Right cardiac atrium (tissue), 5 donors: Measurements from ENCODE around the gene CD2. TPM values are rescaled to one million over a fixed set of nuclear protein-coding genes. Genes with fewer than 3 reads are reported as not detected.
"Not testable (repeated sequence)": the region's sequence is repeated elsewhere in the genome, so short reads cannot be mapped to it uniquely, and the experiment has no call there.

Experiments
- ATAC-seq, 2 donors: fragments of 200-7000 bp; cut with Tn5 transposase; one replicate each; pipeline versions ENCODE4 v1.8.0 to v1.9.1; 2020; ENCODE audit warnings: moderate library complexity in 2 of 2, mild to moderate bottlenecking in 1 of 2
- DNase-seq, 3 donors: peaks; one replicate each; pipeline ENCODE4 v3.0.0-alpha.2; 2020
- H3K27ac ChIP-seq: one replicate; pipeline ENCODE4 v1.5.1; 2013; ENCODE audit warnings: mild to moderate bottlenecking, low read length, control low read depth, moderate library complexity
- H3K27me3 ChIP-seq: one replicate; pipeline ENCODE4 v1.6.1; 2013; ENCODE audit not compliant: control insufficient read depth, insufficient read depth
- H3K4me1 ChIP-seq: one replicate; pipeline ENCODE4 v1.6.1; 2013; ENCODE audit warnings: low read length; ENCODE audit not compliant: control insufficient read depth, insufficient read depth
- H3K4me3 ChIP-seq: one replicate; pipeline ENCODE4 v1.5.1; 2013; ENCODE audit warnings: low read length, control low read depth
- H3K9me3 ChIP-seq: one replicate; pipeline ENCODE4 v1.6.1; 2013; ENCODE audit warnings: low read length; ENCODE audit not compliant: control insufficient read depth
- WGBS: extraction: QIAGEN DNeasy Blood & Tissue Kit; methylation state at CpG from one replicate; pipeline ENCODE4 v1.1.7; 2013; 5-methylcytosine and 5-hydroxymethylcytosine counted together
- intact Hi-C, 4 donors: fragments of 100-400 bp; cut with DNase I; formaldehyde crosslinking; loops; one replicate each; pipeline versions ENCODE4 v1.11.0 to v1.14.0; 2022 to 2023
- polyA plus RNA-seq: library from polyadenylated mRNA; stranded (reverse); fragments of 200-250 nt; gene quantifications from one replicate; pipeline ENCODE4 v1.2.3, GENCODE V29; 2013
- total RNA-seq, 4 donors: library from RNA; stranded (reverse); fragmentation: NEBNext Ultra II Directional; extraction: Animal tissue kit (Norgen Biotek cat#: 25700); gene quantifications; one replicate each; pipeline ENCODE4 v1.2.1, GENCODE V29; 2021
- donor health status: healthy with polysubstance abuse.
- donor health status: DM: no; HTN: yes; CAD: no.
- donor health status: DM: no; HTN: no; CAD: no.
- donor health status: DM: no; HTN: yes; CAD: no; lungs with severe emphysema.
- donor health status: DM: yes; HTN: yes; CAD: no.

Gene CD2
- total and polyA plus RNA-seq, 5 donors: 0.59 to 2.6 (median 0.96) TPM

- Histone ChIP-seq H3K4me1 (no peaks in the 10 kb centered on the region), H3K4me3 (no peak overlapping the region), H3K9me3 (peaks cover 3% of the 10 kb centered on the region), H3K27me3 (no peaks in the 10 kb centered on the region), H3K27ac (no peak overlapping the region)
- intact Hi-C loops: loop anchor here in 1 of 4 donors (5.0 kb wide), 1 partner anchor 314 kb away; no protein-coding TSS in a partner anchor
- WGBS: 96% methylated on average over 4 of the region's 4 CpGs
- no peak for ATAC-seq
- no peak for DNase-seq
Measured at GRCh38 chr1:116743535-116743934, 10.7 kb upstream of the CD2 start.

DNA sequence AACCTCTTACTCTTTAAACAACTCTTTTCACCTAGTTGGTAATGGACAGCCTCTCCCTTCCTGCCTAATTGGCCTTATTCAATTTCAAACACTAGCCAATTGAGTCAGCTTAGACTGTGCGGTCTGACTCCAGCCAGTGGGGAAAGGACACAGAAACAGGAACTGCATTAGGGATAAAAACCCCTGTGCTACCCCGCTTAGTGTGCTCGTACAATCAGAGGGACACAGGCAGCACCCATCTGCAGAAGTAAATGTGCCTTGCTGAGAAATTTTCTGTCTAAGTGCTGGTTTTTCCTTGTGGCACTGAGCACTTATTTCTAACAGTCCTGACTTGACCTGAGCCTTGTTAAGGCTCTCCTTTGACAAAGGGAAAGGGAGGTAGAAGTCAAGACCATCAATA, 6.0 kb upstream of the CD2 start:
- ATAC-seq (no peak), DNase-seq (no peak)
- Histone ChIP-seq H3K27me3 (no peaks in the 10 kb centered on the region), H3K4me3 (no peak overlapping the region), H3K9me3 (peaks cover 7% of the 10 kb centered on the region), H3K4me1 (no peaks in the 10 kb centered on the region), H3K27ac (no peak overlapping the region)
- intact Hi-C loops: no loop called here
- WGBS: 94% methylated on average over 3 of the region's 3 CpGs

DNA sequence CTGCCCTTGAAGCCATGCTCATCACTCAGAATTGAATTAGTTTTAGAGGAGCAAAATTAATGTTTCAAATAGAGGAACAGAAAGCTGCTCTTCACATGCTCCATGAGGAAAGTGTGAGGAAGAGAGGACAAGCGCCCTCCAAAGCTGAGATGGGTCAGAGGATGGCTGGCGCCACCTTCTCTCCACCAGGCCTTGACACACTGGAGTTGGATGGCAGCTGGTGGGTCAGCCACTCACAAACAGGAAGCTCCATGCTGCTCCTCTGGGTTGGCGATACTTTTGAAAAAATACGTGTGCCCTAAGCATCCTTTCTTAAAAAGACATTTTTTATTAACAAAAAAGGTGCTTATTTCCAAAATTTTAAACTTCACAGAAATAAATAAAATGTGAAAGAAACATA, 3.1 kb upstream of the CD2 start:
- no peak overlapping the region for H3K4me3 ChIP-seq

DNA sequence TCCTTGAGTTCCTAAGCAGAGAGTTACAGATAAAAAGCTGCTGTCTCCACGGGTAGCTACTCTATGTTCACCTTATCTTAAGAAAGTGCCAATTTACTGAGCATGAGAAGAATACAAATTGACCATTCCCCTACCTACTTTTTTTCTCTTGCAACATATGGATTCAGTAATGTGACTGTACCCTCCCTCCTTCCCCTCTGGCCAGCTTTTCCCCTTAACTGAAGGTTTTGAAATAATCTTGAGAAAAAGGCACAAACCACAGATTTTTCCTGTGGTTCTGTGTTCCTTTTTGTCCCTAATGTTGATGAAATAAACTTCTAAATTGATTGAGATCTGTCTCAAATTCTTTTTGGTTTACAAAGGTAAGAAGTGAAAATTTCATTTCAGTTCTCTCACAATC, 2.6 kb upstream of the CD2 start:
- Histone ChIP-seq H3K4me3 (no peak overlapping the region), H3K27me3 (no peaks in the 10 kb centered on the region), H3K27ac (no peak overlapping the region), H3K4me1 (no peaks in the 10 kb centered on the region), H3K9me3 (peaks cover 4% of the 10 kb centered on the region)
- intact Hi-C loops: no loop called here
- DNase-seq: no peak
- WGBS: 30% methylated on average over 1 of the region's 1 CpG
- no peak for ATAC-seq

More for the DNA sequence above, 3.1 kb upstream of the CD2 start:
- Histone ChIP-seq H3K27ac (no peak overlapping the region), H3K9me3 (peaks cover 4% of the 10 kb centered on the region), H3K4me1 (no peaks in the 10 kb centered on the region), H3K27me3 (no peaks in the 10 kb centered on the region)
- WGBS: 50% methylated on average over 4 of the region's 4 CpGs
- DNase-seq: peak in 1 of 3 donors; percentile 58
- intact Hi-C loops: no loop called here
- no peak for ATAC-seq

DNA sequence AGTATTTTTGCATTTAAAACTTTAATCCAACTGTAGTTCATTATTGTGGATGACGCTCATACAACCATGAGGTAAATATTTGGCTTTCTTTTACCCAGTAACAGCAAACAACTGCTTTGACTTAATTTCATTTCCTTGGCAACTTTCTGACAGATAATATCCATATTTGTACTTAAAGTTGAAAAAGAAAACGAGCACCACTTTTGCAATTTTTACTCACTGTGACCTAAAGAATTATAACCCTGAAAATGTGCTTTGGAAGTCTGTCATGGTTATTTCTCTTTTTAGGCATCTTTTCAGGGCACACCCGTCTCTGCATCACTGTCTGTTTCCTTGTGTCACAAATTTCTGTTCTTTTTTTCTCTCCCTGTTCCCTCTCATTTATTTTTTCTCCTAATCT, 918 bp upstream of the CD2 start:
- Histone ChIP-seq H3K4me1 (no peaks in the 10 kb centered on the region), H3K27ac (no peak overlapping the region), H3K4me3 (no peak overlapping the region), H3K9me3 (peaks cover 4% of the 10 kb centered on the region), H3K27me3 (no peaks in the 10 kb centered on the region)
- intact Hi-C loops: no loop called here
- DNase-seq: no peak
- 51% methylated on average over 3 of the region's 3 CpGs for WGBS
- no peak for ATAC-seq

- no peak overlapping the region for H3K27ac ChIP-seq
- no peaks in the 10 kb centered on the region for H3K9me3 ChIP-seq
- no peaks in the 10 kb centered on the region for H3K4me1 ChIP-seq
- intact Hi-C loops: no loop called here
- no peak overlapping the region for H3K4me3 ChIP-seq
- DNase-seq (no peak), ATAC-seq (no peak)
- 93% methylated on average over 8 of the region's 8 CpGs for WGBS
- no peaks in the 10 kb centered on the region for H3K27me3 ChIP-seq
Measured at GRCh38 chr1:116755066-116755465, 836 bp downstream of the CD2 start.

- H3K27ac ChIP-seq: no peak overlapping the region
Measured at GRCh38 chr1:116755681-116756080, 1.5 kb downstream of the CD2 start.

DNA sequence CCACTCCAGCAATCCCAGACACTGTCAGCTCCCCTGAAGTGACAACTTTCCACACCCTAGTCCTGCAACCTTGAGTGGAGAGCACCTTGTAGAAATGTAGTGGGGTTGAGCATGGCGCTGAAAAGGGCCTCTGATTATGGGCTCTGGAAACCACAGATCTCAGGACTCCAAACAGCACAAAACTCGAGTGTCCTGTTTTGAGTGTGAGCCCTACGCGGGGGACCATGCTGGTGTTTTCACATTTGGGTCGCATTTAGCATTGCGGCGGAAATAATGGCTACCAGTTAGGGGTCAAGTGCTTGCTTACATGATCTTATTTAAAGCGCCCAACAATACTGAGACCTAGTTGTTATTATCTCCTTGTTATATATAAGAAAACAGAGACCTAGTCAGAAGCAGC, 1.9 kb downstream of the CD2 start:
- DNase-seq, ATAC-seq, H3K27me3 ChIP-seq, H3K4me1 ChIP-seq, H3K4me3 ChIP-seq, H3K9me3 ChIP-seq, H3K27ac ChIP-seq, intact Hi-C loops: not testable (repeated sequence)
- 83% methylated on average over 8 of the region's 8 CpGs for WGBS

More at GRCh38 chr1:116755681-116756080, 1.5 kb downstream of the CD2 start:
- intact Hi-C loops: no loop called here
- ATAC-seq (no peak), DNase-seq (no peak)
- H3K9me3 ChIP-seq: no peaks in the 10 kb centered on the region
- H3K4me1 ChIP-seq: no peaks in the 10 kb centered on the region
- H3K4me3 ChIP-seq: no peak overlapping the region
- H3K27me3 ChIP-seq: no peaks in the 10 kb centered on the region
- WGBS: 84% methylated on average over 4 of the region's 4 CpGs

DNA sequence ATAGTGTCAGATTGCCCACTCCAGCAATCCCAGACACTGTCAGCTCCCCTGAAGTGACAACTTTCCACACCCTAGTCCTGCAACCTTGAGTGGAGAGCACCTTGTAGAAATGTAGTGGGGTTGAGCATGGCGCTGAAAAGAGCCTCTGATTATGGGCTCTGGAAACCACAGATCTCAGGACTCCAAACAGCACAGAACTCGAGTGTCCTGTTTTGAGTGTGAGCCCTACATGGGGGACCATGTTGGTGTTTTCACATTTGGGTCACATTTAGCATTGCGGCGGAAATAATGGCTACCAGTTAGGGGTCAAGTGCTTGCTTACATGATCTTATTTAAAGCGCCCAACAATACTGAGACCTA, 4.2 kb downstream of the CD2 start:
- H3K4me3 ChIP-seq, DNase-seq, H3K27ac ChIP-seq, ATAC-seq, H3K4me1 ChIP-seq, H3K27me3 ChIP-seq, intact Hi-C loops, H3K9me3 ChIP-seq: not testable (repeated sequence)
- WGBS: 78% methylated on average over 5 of the region's 5 CpGs

DNA sequence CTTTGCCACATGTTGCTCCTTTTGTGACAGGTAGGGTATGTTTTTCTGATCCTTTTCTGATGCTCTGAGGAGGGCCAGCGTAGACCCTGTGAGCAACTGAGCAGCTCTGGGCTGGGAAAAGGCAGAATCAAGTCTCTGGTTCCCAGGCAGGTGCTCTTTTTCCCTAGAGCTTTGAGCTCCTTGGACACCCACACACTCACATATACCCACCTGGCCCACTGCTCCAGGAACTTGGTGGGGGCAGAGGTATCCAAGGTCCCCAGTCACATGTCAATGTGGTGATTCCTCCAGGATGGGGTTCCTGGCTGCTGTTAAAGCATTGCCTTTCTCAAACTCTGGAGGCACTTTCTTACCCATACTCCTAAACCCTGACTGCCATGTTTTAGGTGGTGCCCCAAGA, 5.4 kb downstream of the CD2 start:
- intact Hi-C loops: no loop called here
- ATAC-seq (no peak), DNase-seq (no peak)
- WGBS: 96% methylated on average over 1 of the region's 1 CpG
- H3K27me3 ChIP-seq: no peaks in the 10 kb centered on the region
- H3K4me1 ChIP-seq: no peaks in the 10 kb centered on the region
- no peaks in the 10 kb centered on the region for H3K9me3 ChIP-seq
- H3K4me3 ChIP-seq: no peak overlapping the region
- H3K27ac ChIP-seq: no peak overlapping the region

DNA sequence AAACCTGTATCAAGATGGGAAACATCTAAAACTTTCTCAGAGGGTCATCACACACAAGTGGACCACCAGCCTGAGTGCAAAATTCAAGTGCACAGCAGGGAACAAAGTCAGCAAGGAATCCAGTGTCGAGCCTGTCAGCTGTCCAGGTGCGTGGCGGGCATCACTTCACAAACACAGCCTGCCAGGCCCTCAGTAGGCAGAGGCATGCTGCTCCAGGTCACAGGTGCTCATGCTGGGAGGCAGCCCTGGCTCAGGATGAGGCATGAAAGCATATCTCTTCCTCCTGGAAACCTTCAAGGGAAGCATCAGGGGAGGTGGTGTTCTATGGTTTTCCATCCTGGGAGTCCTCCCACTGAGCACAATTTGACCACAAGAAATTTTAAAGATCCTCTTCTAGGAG, 6.3 kb downstream of the CD2 start:
- Histone ChIP-seq H3K27me3 (no peaks in the 10 kb centered on the region), H3K4me3 (no peak overlapping the region), H3K9me3 (no peaks in the 10 kb centered on the region), H3K27ac (no peak overlapping the region), H3K4me1 (no peaks in the 10 kb centered on the region)
- WGBS: 88% methylated on average over 3 of the region's 3 CpGs
- intact Hi-C loops: no loop called here
- no peak for ATAC-seq
- no peak for DNase-seq

DNA sequence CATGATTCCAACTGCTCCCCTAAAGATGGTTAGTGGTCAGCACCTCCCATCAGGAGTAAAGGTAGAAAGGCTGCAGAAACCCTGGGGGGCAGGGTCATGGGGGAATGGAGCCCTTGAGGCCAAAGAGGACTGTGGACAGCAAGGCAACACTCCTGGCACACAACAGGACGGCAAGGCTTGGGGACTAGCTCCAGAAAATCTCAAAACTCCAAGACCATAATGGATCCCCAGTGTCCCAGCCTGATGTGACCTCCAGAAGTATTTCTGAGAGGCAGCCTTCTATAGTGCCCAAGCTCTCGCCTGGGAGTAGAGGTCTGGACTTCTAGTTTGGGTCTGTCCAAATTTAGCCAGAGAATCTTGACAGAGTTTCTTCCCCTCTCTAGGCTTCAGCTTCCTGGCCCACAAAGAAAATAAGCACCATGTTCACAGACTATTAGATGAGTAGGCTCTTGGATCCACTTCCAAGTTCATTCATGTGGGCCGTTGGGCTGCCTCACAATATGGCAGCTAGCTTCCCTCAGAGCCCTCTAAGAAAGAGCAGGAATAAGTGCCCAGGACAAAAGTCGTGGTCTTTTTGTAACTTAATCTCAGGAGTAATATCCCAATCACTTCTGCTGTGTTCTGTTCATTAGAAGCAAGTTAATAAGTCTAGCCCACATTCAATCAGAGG, 6.9 kb downstream of the CD2 start:
- H3K9me3 ChIP-seq: no peaks in the 10 kb centered on the region
- H3K27me3 ChIP-seq: no peaks in the 10 kb centered on the region
- no peaks in the 10 kb centered on the region for H3K4me1 ChIP-seq
- ATAC-seq (no peak), DNase-seq (no peak)
- intact Hi-C loops: no loop called here
- no peak overlapping the region for H3K4me3 ChIP-seq
- 88% methylated on average over 4 of the region's 4 CpGs for WGBS
- no peak overlapping the region for H3K27ac ChIP-seq
